Measurements from ENCODE around the gene ZNF428. TPM values are rescaled to one million over a fixed set of nuclear protein-coding genes. Genes with fewer than 3 reads are reported as not detected.

ZNF428 gene
- total and polyA plus RNA-seq, 2 of the 4 experiments (the other 2 are of a cell fraction): 9.9 to 32.3 TPM

DNA sequence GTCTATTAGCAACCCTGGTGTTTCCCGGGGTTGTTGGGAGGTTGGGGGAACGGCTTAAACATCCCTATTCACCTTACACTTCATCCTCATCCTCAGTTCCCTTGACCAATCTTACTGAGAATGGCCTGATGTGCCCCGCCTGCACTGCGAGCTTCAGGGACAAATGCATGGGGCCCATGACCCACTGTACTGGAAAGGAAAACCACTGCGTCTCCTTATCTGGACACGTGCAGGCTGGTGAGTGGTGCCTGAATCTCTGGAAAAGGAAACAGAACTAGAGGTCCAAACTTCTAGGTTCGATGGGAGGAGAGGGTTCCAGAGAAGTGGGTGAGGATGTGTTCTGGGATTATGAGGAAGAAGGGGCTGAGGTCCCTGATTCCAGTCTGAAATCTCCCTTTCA is 38.0 kb downstream of the ZNF428 start:
- Histone ChIP-seq H3K4me1 (ENCODE audit: control insufficient read depth, insufficient read depth, low read length) (no peaks in the 10 kb centered on the region), H3K18ac (ENCODE audit: low read depth, low read length) (no peak overlapping the region), H3K56ac (ENCODE audit: extremely low read depth, insufficient read depth, low read length) (no peak overlapping the region), H3K79me1 (ENCODE audit: low read depth in 1 of 2, low read length in 2 of 2) (peaks cover 0 to 14% of the 10 kb centered on the region in 2 experiments; a peak in 3 of 4 replicates), H3K9ac (ENCODE audit: low read depth, low read length) (no peak overlapping the region), H3K14ac (replicated peaks; ENCODE audit: low read depth, low read length) (no peak overlapping the region), H3K27me3 (ENCODE audit: control insufficient read depth, insufficient read depth, low read length) (no peaks in the 10 kb centered on the region), H4K5ac (ENCODE audit: low read depth, low read length) (no peak overlapping the region), H3K9me1 (ENCODE audit: insufficient read depth, low read length) (peaks cover 8% of the 10 kb centered on the region), H3K36me3 (ENCODE audit: control insufficient read depth, insufficient read depth, low read length) (peaks cover 4% of the 10 kb centered on the region; the same call in 1 of the 2 replicates), H3K23ac (ENCODE audit: low read depth, low read length) (no peak overlapping the region), H4K8ac (ENCODE audit: low read depth in 2 of 2, low read length in 2 of 2) (no peak overlapping the region), H3K4me2 (ENCODE audit: low read depth, low read length) (no peak overlapping the region), H2BK5ac (ENCODE audit: low read depth, low read length, poor library complexity, severe bottlenecking) (no peak overlapping the region), H2BK120ac (ENCODE audit: low read depth, low read length) (no peak overlapping the region), H4K91ac (ENCODE audit: insufficient read depth, low read depth, low read length) (no peak overlapping the region), H2BK20ac (ENCODE audit: low read depth, low read length) (no peak overlapping the region), H3K27ac (ENCODE audit: insufficient read depth, low read length) (no peak overlapping the region), H3K9me3 (ENCODE audit: control insufficient read depth, insufficient read depth, low read length) (no peaks in the 10 kb centered on the region), H2AFZ (replicated peaks; ENCODE audit: low read length, poor library complexity) (no peak overlapping the region), H2AK9ac (replicated peaks; ENCODE audit: low read depth, low read length, poor library complexity) (no peak overlapping the region), H3K4ac (ENCODE audit: low read depth, low read length) (no peak overlapping the region), H2AK5ac (ENCODE audit: low read depth, low read length) (no peak overlapping the region), H3K4me3 (ENCODE audit: insufficient read depth, low read depth, low read length) (no peak overlapping the region), H4K20me1 (ENCODE audit: insufficient read depth, low read length) (no peaks in the 10 kb centered on the region; the same call in 1 of the 2 replicates), H2BK15ac (ENCODE audit: low read depth, low read length) (no peak overlapping the region)
- intact Hi-C loops (cut with micrococcal nuclease) (no loop called here), dilution Hi-C loops (cut with HindIII; ENCODE audit: low sequenced_read_pairs, unreplicated experiment) (no loop called here), in situ Hi-C loops (cut with MboI; ENCODE audit: low sequenced_read_pairs) (no loop called here)
- ChIA-PET CTCF (interaction anchor here (1.0 kb wide), 1 partner anchor 13 kb away, joined by 3 read pairs; no protein-coding TSS in a partner anchor), POLR2A (ENCODE audit: unreplicated experiment) (no interaction called here)
- DNase-seq (no peak), ATAC-seq (ENCODE audit: low read depth) (no peak)
- TF ChIP-seq CHD1 (IDR thresholded peaks at IDR 0.05; ENCODE audit: low read depth, low read length): no peak
- TF ChIP-seq, protein P1, sequence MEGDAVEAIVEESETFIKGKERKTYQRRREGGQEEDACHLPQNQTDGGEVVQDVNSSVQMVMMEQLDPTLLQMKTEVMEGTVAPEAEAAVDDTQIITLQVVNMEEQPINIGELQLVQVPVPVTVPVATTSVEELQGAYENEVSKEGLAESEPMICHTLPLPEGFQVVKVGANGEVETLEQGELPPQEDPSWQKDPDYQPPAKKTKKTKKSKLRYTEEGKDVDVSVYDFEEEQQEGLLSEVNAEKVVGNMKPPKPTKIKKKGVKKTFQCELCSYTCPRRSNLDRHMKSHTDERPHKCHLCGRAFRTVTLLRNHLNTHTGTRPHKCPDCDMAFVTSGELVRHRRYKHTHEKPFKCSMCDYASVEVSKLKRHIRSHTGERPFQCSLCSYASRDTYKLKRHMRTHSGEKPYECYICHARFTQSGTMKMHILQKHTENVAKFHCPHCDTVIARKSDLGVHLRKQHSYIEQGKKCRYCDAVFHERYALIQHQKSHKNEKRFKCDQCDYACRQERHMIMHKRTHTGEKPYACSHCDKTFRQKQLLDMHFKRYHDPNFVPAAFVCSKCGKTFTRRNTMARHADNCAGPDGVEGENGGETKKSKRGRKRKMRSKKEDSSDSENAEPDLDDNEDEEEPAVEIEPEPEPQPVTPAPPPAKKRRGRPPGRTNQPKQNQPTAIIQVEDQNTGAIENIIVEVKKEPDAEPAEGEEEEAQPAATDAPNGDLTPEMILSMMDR (conservative IDR thresholded peaks at IDR 0.05; ENCODE audit: low read depth, low read length): no peak
- no peak for TF ChIP-seq SMC3 (IDR thresholded peaks at IDR 0.05; ENCODE audit: low read depth, low read length)
- TF ChIP-seq CEBPB (IDR thresholded peaks at IDR 0.05; ENCODE audit: low read depth, low read length): no peak
- no peak for TF ChIP-seq MXI1 (IDR thresholded peaks at IDR 0.05; ENCODE audit: borderline replicate concordance, low read depth, low read length)
- no peak for TF ChIP-seq POLR2A (IDR thresholded peaks at IDR 0.05; ENCODE audit: low read depth, low read length)
- no peak for TF ChIP-seq RFX5 (IDR thresholded peaks at IDR 0.05; ENCODE audit: low read depth, low read length)
- TF ChIP-seq, protein P2, sequence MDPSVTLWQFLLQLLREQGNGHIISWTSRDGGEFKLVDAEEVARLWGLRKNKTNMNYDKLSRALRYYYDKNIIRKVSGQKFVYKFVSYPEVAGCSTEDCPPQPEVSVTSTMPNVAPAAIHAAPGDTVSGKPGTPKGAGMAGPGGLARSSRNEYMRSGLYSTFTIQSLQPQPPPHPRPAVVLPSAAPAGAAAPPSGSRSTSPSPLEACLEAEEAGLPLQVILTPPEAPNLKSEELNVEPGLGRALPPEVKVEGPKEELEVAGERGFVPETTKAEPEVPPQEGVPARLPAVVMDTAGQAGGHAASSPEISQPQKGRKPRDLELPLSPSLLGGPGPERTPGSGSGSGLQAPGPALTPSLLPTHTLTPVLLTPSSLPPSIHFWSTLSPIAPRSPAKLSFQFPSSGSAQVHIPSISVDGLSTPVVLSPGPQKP (IDR thresholded peaks at IDR 0.05; ENCODE audit: borderline replicate concordance, low read depth, low read length): no peak
- TF ChIP-seq MAZ (IDR thresholded peaks at IDR 0.05; ENCODE audit: borderline replicate concordance, low read depth, low read length): no peak
- TF ChIP-seq FOS (IDR thresholded peaks at IDR 0.05; ENCODE audit: low read depth, low read length): no peak
- no peak for TF ChIP-seq MAFK (IDR thresholded peaks at IDR 0.05; ENCODE audit: low read depth, low read length)
- TF ChIP-seq NFE2L2 (IDR thresholded peaks at IDR 0.05; ENCODE audit: low read depth, low read length): no peak
- TF ChIP-seq RAD21 (IDR thresholded peaks at IDR 0.05; ENCODE audit: low read length): no peak
- no peak for TF ChIP-seq BHLHE40 (IDR thresholded peaks at IDR 0.05; ENCODE audit: low read depth, low read length)
- no peak for TF ChIP-seq RCOR1 (IDR thresholded peaks at IDR 0.05; ENCODE audit: insufficient replicate concordance, low read length)
- 100% methylated on average over 1 of the region's 7 CpGs; no CpG with 5 or more reads in 1 of the 2 experiments for WGBS, 2 experiments (ENCODE audit: extremely low coverage in 2 of 2, insufficient read length in 1 of 2)
- no TSS peak for BruUV-seq (replicated peaks)

Data from IMR-90 (cell line).